MCF 10A (cell line): ENCODE measurements around the gene GFRA1. TPM values are rescaled to one million over a fixed set of nuclear protein-coding genes. Genes with fewer than 3 reads are reported as not detected.

Source experiments
- BruUV-seq: library from RNA; stranded (reverse); fragments of 400-500 nt; replicated peaks from 2 replicates; lab custom pipeline; 2021; lab: Mats Ljungman, UMichigan
- CTCF ChIA-PET: fragments of 300-600 bp; sonication (Branson Sonifier 250); formaldehyde crosslinking; extraction: SDS; loops from one replicate; lab custom pipeline; 2021; ENCODE audit warnings: antibody characterized with exemption, inconsistent platforms; lab: Yijun Ruan, JAX
- POLR2A ChIA-PET: fragments of 300-600, 350-650 bp; sonication (Branson Sonifier 250); formaldehyde crosslinking; extraction: SDS; loops from one replicate; lab custom pipeline; 2020; ENCODE audit warnings: antibody characterized with exemption, inconsistent platforms; lab: Yijun Ruan, JAX
- DNase-seq: peaks from one replicate; pipeline ENCODE4 v3.0.0-alpha.2; 2018; ENCODE audit not compliant: unreplicated experiment
- H3K27ac Mint-ChIP-seq: one replicate; pipeline ENCODE4 v1.8.0; 2022; ENCODE audit warnings: mild to moderate bottlenecking, low read depth, mixed read lengths; ENCODE audit not compliant: unreplicated experiment
- H3K27me3 Mint-ChIP-seq: one replicate; pipeline ENCODE4 v1.8.0; 2022; ENCODE audit warnings: mixed read lengths; ENCODE audit not compliant: insufficient read depth, unreplicated experiment
- H3K36me3 Mint-ChIP-seq: one replicate; pipeline ENCODE4 v1.8.0; 2022; ENCODE audit warnings: mild to moderate bottlenecking, moderate library complexity, mixed read lengths; ENCODE audit not compliant: insufficient read depth, unreplicated experiment
- H3K4me1 Mint-ChIP-seq: one replicate; pipeline ENCODE4 v1.8.0; 2022; ENCODE audit warnings: mixed read lengths; ENCODE audit not compliant: insufficient read depth, unreplicated experiment
- H3K4me3 Mint-ChIP-seq: one replicate; pipeline ENCODE4 v1.8.0; 2022; ENCODE audit warnings: mild to moderate bottlenecking, moderate library complexity, mixed read lengths; ENCODE audit not compliant: unreplicated experiment
- H3K9me3 Mint-ChIP-seq: one replicate; pipeline ENCODE4 v1.8.0; 2022; ENCODE audit warnings: mixed read lengths; ENCODE audit not compliant: unreplicated experiment
- CTCF ChIP-seq: fragments of 200-600 bp; IDR thresholded peaks from one replicate; pipeline ENCODE4 v1.8.0; 2022; ENCODE audit warnings: antibody characterized with exemption, mild to moderate bottlenecking; ENCODE audit not compliant: unreplicated experiment
- intact Hi-C: fragments of 100-400 bp; cut with micrococcal nuclease; formaldehyde crosslinking; loops from 2 replicates; pipeline ENCODE4 v1.14.1; 2022
- total RNA-seq: library from RNA; stranded (reverse); gene quantifications from 2 replicates; pipeline ENCODE4 v1.2.3, GENCODE V29; 2022

Gene GFRA1
- total RNA-seq, 1 experiment from 2014 or later, result not detected

GRCh38 chr10:116049974-116050304 lies 223.1 kb downstream of the GFRA1 start:
- DNase-seq, result no peak
- peaks cover 11% of the 10 kb centered on the region for H3K27me3 Mint-ChIP-seq
- intact Hi-C loops, result no loop called here
- peaks cover 11% of the 10 kb centered on the region for H3K4me1 Mint-ChIP-seq
- ChIA-PET POLR2A (no interaction called here), CTCF (interaction anchor here (0.8 kb wide), 1 partner anchor 18 kb away, joined by 3 read pairs; no protein-coding TSS in a partner anchor)
- no peak for TF ChIP-seq CTCF
- H3K9me3 Mint-ChIP-seq, result no peaks in the 10 kb centered on the region
- no TSS peak for BruUV-seq
- H3K4me3 Mint-ChIP-seq, result no peak overlapping the region
- no peak overlapping the region for H3K27ac Mint-ChIP-seq
- H3K36me3 Mint-ChIP-seq, result no peaks in the 10 kb centered on the region

DNA sequence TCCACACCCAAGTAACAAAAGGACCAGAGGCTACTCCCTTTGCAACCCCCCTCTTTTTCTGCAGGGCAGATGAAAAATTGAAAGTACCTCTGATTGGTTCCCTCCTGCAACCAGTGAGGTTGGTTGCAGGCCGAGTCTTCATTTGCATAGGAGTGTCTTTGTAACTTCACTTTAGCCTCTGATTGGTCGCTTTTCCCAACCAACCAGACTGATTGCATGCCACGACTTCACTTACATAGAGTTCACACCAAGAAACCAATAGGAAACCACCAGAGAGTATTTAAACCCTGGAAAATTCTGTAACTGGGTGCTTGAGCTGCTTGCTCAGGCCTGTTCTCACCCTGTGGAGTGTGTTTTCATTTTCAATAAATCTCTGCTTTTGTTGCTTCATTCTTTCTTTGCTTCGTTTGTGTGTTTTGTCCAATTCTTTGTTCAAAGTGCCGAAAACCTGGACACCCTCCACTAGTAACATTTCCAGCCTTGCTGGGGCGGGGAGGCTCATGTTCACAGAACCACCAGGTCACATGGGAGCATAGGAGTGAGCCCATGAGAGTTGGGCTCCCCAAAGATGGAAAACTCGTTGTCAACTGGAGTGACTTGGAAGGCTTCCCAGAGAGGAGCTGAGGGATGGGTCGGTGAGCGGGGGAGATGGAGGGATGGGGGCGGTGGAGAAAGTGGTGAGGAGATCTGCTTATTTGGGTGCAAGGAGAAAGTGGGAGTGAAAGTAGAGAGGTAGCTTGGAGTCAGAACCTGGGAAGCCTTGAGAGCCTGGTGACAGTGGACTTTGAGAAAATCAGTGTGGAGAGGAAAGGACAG lies 223.6 kb downstream of the GFRA1 start:
- ChIA-PET CTCF (interaction anchor here (0.8 kb wide), 1 partner anchor 18 kb away, joined by 3 read pairs; no protein-coding TSS in a partner anchor), POLR2A (no interaction called here)
- intact Hi-C loops, result no loop called here
- Mint-ChIP-seq H3K36me3 (no peaks in the 10 kb centered on the region), H3K27me3 (peaks cover 11% of the 10 kb centered on the region), H3K9me3 (no peaks in the 10 kb centered on the region), H3K4me1 (peaks cover 10% of the 10 kb centered on the region), H3K4me3 (no peak overlapping the region), H3K27ac (no peak overlapping the region)
- no peak for TF ChIP-seq CTCF
- BruUV-seq, result no TSS peak
- DNase-seq, result no peak

DNA sequence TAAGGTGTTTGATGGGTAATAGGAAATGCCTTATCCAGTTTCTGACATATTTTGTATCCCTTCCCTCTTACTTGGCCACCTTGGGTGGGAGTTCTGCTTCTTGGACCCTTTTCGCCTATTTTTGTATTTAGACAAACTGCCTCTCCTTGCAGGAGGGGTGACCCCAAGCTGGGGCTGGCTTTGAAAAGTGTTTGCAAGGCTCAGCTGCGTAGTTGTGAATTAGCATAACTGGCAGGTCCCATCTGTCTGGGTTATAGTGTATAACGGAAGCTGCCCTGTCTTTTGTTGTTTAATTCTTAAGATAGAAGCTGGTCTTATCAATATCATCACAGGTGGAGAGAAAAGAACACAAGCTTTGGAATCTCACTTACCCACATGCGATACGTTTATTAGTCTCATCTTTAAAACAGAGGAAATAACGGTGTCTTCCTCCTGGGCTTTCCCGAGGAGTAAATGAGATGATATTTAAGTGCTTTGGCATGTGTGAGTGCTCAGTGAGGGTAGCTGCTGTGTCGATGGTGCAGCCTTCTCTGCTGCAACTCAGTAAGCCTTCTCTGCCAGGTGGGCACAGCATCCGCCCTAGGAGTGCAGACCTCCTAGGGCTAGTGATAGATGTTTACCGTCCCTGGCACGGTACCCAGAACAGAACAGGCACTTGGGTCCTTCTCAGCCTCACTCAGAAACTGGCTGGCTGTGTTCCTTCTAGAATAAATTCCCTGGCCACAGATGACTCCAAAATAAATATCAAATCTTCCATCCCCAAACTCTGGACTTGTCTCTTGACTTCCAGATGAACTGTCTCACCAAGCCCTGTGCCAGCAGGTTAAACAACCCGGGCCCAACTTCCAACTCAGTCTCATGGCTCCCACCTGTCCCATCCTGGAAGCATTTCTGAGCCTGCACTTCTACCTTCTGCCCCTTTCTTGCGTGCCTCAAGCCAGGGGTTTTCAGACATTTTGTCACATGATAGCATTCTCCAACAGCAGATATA lies 227.3 kb downstream of the GFRA1 start:
- Mint-ChIP-seq H3K4me1 (peaks cover 8% of the 10 kb centered on the region), H3K9me3 (peaks cover 13% of the 10 kb centered on the region), H3K4me3 (no peak overlapping the region), H3K27me3 (no peaks in the 10 kb centered on the region), H3K27ac (no peak overlapping the region), H3K36me3 (no peaks in the 10 kb centered on the region)
- intact Hi-C loops, result no loop called here
- BruUV-seq, result no TSS peak
- DNase-seq, result no peak
- POLR2A ChIA-PET, result interaction anchor here (0.8 to 1.7 kb wide), 3 partner anchors 8 to 22 kb away, joined by 3 to 4 read pairs (median 4); no protein-coding TSS in a partner anchor
- CTCF ChIA-PET, result interaction anchor here (0.6 kb wide), 1 partner anchor 229 kb away, joined by 3 read pairs; no protein-coding TSS in a partner anchor
- no peak for TF ChIP-seq CTCF
